RCC 7860 (cell line): ENCODE data around the gene CYP21A2.
"Not testable (repeated sequence)": the region's sequence is repeated elsewhere in the genome, so short reads cannot be mapped to it uniquely, and the experiment has no call there.

Experiments used
- DNase-seq: peaks from one replicate; pipeline ENCODE4 v3.0.0-alpha.2; 2015; ENCODE audit warnings: low spot score
- FAIRE-seq: peaks from 2 replicates; lab custom pipeline; 2012; peaks lifted over from hg19 to GRCh38; lab: Jason Lieb, UNC

Gene CYP21A2

DNA sequence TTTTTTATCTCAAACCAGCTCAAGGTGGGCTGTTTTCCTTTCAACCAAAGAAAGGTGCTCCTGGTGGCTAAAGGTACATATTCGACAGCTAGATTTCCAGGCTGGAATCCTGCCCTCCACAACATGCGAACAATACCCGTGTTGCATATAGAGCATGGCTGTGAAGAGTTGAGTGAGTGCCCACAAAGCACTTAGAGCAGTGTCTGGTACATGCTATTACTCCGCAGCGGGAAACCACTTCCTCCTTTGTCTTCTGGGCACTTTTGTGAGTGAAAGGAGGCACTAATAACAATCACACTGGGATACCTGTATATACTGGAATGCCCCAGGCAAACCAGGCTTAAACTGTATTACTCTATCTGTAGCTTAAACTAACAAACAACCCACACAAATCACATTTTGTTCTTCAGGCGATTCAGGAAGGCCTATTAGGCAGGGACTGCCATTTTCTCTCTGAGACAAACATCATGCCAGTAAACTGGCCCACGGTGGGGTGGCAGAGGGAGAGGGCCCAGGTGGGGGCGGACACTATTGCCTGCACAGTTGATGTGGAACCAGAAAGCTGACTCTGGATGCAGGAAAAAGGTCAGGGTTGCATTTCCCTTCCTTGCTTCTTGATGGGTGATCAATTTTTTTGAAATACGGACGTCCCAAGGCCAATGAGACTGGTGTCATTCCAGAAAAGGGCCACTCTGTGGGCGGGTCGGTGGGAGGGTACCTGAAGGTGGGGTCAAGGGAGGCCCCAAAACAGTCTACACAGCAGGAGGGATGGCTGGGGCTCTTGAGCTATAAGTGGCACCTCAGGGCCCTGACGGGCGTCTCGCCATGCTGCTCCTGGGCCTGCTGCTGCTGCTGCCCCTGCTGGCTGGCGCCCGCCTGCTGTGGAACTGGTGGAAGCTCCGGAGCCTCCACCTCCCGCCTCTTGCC, at the start of gene CYP21A2:
TSS of gene CYP21A2 (plus strand) at position 818 of the 927 bp plus-strand sequence. CDS start at position 826, 8 bp downstream.
- FAIRE-seq, DNase-seq: not testable (repeated sequence)

GRCh38 chr6:31989363-31989762, 48.9 kb upstream of the CYP21A2 start:
- not testable (repeated sequence) for DNase-seq, FAIRE-seq

DNA sequence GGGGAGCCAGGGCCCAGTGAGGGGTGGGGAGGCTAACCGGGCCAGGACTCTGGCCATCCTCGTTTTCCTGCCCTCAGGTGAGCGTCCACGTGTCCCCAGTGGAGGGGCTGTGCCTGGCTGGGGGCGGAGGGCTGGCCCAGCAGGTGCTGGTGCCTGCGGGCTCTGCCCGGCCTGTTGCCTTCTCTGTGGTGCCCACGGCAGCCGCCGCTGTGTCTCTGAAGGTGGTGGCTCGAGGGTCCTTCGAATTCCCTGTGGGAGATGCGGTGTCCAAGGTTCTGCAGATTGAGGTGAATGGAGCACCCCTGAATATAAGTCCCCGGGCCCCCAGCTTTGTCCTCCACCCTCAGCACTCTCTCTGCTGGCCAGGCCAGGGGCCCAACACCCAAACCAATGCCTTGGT, 43.8 kb upstream of the CYP21A2 start:
- not testable (repeated sequence) for FAIRE-seq, DNase-seq

DNA sequence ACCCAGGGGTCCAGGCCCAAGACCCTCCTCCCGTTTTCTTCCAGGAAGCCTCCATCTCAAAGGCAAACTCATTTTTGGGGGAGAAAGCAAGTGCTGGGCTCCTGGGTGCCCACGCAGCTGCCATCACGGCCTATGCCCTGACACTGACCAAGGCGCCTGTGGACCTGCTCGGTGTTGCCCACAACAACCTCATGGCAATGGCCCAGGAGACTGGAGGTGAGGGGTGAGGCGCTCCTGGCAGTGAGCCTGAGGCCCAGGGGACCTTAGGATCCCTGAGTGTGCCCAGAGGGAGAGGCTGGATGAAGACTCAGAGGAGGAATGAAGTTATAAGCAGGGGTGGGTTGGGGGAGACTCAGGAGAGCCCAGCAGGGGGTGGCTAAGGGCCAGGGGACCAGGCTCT, 41.8 kb upstream of the CYP21A2 start:
- not testable (repeated sequence) for DNase-seq, FAIRE-seq

DNA sequence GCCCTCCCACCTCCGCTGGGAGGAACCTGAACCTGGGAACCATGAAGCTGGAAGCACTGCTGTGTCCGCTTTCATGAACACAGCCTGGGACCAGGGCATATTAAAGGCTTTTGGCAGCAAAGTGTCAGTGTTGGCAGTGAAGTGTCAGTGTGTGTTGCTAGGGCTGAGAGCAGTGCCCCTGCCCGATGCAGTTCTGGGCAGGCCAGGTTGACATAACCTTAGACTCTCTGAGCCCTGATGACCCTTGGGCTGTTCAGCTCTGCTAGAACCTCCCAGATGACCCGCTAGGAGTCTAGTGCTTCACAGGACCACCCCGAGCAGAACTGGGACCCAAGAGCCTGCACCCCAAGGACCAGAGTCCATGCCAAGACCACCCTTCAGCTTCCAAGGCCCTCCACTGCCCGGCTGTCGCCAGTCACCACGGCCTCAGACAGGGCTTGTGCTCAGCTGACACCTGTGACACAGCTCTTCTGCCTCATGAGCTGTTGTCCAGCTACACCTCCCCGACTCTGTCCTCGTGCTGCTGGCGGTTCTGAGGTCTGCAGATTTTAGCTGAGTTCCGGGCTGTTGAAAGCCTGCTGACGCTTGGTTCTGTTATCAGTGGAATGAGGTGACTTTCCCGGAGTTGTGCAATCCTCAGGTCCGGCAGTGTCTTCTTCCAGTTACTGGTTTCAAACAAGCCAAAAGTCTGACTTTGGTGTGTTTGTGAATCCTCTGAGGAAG, 35.5 kb upstream of the CYP21A2 start:
- not testable (repeated sequence) for DNase-seq, FAIRE-seq

GRCh38 chr6:32003301-32003700, 34.9 kb upstream of the CYP21A2 start:
- not testable (repeated sequence) for FAIRE-seq, DNase-seq

DNA sequence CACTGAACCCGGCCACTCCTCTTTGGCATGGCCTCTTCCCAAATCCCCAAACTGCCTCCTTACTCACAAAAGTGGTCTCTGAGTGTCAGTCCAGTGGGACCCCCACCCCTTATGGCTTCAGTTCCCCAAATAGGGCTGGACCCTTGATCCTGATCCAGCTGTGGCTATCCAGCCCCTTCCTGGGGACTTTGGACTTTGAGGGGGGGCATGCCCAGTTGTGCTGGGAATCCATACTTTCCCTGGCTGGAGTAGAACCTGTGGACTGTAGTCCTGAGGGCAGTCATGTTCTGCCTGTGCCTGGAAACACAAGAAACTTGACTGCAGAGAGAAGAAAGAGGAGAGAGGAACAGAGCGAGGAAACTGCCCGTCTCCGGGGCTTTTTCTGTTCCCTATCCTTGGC, 33.8 kb upstream of the CYP21A2 start:
- not testable (repeated sequence) for DNase-seq, FAIRE-seq

GRCh38 chr6:32004864-32005537, 33.2 kb upstream of the CYP21A2 start:
- DNase-seq, FAIRE-seq: not testable (repeated sequence)

DNA sequence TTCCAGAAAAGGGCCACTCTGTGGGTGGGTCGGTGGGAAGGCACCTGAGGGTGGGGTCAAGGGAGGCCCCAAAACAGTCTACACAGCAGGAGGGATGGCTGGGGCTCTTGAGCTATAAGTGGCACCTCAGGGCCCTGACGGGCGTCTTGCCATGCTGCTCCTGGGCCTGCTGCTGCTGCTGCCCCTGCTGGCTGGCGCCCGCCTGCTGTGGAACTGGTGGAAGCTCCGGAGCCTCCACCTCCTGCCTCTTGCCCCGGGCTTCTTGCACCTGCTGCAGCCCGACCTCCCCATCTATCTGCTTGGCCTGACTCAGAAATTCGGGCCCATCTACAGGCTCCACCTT, 32.7 kb upstream of the CYP21A2 start:
- not testable (repeated sequence) for FAIRE-seq, DNase-seq

- FAIRE-seq, DNase-seq: not testable (repeated sequence)
Measured at GRCh38 chr6:32005991-32006529, 32.2 kb upstream of the CYP21A2 start.

GRCh38 chr6:32007086-32007485, 31.1 kb upstream of the CYP21A2 start:
- FAIRE-seq, DNase-seq: not testable (repeated sequence)

DNA sequence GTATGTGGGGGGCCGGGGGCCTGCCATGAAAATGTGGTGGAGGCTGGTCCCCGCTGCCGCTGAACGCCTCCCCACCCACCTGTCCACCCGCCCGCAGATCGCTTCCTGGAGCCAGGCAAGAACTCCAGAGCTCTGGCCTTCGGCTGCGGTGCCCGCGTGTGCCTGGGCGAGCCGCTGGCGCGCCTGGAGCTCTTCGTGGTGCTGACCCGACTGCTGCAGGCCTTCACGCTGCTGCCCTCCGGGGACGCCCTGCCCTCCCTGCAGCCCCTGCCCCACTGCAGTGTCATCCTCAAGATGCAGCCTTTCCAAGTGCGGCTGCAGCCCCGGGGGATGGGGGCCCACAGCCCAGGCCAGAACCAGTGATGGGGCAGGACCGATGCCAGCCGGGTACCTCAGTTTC, 30.2 kb upstream of the CYP21A2 start:
- not testable (repeated sequence) for FAIRE-seq, DNase-seq

GRCh38 chr6:32008616-32009015, 29.6 kb upstream of the CYP21A2 start:
- DNase-seq, FAIRE-seq: not testable (repeated sequence)

DNA sequence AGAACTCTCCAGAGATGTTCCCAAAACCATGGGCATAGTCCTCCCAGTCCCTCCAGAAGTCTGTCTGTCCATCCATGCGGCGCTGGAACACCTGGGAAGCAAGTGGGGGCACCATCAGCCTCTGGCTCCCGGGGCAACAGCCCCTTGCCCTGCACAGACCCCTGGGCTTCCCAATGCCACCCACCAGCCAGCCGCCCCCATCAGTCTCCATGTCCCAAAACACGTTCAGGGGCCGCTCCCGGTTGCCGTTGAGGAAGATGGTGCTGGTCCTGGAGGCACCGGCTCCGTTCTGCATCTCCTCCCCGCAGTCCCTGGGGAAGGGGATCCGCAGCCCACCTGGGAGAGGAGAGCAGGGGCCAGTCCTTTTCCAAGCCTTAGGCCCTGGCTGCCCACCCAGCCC, 28.7 kb upstream of the CYP21A2 start:
- not testable (repeated sequence) for FAIRE-seq, DNase-seq

DNA sequence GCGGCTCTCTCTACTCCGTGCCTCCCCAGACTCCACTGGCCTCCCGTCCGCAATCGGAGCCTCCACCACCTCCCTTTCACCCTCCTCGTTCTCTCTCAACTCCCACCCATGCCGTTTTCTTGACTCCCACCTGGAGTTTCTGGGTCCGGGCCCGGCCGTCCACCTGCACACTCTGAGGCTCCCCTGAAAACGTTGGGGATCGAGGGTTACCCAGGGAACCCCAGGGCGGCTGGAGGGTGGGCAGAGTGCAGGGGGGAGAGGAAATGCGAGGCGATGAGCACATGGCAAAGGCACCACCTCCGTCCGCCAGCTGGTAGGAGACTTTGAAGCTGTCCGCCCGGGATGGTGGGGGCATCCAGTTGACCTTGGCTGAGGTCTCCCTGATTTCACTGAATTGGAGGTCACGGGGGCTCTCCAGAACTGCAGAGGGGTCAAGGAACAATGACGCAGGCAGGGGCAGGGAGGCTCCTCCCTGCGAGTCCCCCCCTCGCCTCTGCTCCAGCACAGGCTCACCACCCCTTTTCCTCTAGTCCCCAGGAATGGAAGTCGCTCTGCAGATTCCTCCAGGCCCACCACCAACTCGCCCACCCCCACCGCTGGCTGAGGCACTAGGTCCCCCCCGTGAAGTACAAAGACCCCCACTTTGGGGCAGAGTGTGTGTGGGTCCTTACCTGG, 27.2 kb upstream of the CYP21A2 start:
- not testable (repeated sequence) for FAIRE-seq, DNase-seq

DNA sequence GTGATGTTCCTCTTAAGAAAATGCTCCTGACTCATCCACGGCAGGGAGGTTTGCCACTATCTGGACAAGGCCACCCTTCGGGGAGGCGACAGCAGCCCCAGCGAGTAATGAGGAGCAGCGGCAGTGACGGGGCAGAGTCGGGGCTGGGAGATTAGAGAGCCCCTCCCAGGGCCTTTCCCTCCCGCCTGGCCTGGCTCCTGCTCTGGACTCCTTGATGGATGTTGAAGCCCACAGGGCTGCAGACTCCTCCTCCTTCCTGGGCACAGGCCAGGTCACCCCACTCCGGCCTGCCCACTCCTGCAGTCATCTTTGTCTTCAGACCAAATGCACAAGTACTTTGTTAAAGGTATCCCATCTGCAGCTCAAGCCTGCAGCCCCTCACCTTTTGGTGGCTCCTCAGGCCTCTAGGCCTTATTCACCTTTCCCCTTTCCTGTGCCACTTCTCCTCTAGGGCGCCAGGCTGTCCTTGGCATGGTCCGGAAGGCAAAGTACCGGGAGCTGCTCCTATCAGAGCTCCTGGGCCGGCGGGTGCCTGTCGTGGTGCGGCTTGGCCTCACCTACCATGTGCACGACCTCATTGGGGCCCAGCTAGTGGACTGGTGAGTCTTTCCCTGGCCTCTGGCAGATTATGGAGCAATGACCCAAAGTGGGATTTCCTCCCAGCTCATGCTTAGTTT, 25.1 kb upstream of the CYP21A2 start:
- FAIRE-seq, DNase-seq: not testable (repeated sequence)

DNA sequence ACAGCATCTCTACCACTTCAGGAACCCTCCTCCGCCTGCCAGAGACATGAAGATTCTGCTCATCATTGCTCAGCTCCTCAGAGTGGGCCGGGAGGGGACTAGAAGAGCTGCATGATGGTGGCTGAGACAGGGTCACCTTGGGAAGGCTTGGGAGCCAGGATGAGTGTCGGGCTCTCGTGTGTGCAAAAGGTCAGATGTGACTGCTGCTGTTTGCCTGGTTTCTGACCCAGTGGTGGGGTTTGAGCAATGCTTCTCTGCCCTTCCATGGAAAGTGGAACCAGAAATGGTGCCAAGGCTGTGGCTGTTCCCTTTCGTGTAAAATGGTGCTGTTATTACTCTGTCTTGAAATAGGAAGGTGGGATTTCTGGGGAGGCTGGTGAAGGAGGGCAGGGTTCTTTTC, 24.5 kb upstream of the CYP21A2 start:
- not testable (repeated sequence) for FAIRE-seq, DNase-seq

GRCh38 chr6:32014547-32014946, 23.7 kb upstream of the CYP21A2 start, which contains the start of gene C4B:
C4B (plus strand) TSS chr6:32014795; CDS start chr6:32014846, 51 bp downstream.
- not testable (repeated sequence) for DNase-seq, FAIRE-seq

GRCh38 chr6:32022100-32022499, 16.1 kb upstream of the CYP21A2 start:
- FAIRE-seq, result peak; percentile 66
- DNase-seq, result not testable (repeated sequence)
